ENCODE data around the gene KRTAP10-12. TPM values are rescaled to one million over a fixed set of nuclear protein-coding genes. Genes with fewer than 3 reads are reported as not detected.

Gene KRTAP10-12
- polyA plus RNA-seq, 1 of the 3 experiments (the other 2 are of a cell fraction), result not detected

DNA sequence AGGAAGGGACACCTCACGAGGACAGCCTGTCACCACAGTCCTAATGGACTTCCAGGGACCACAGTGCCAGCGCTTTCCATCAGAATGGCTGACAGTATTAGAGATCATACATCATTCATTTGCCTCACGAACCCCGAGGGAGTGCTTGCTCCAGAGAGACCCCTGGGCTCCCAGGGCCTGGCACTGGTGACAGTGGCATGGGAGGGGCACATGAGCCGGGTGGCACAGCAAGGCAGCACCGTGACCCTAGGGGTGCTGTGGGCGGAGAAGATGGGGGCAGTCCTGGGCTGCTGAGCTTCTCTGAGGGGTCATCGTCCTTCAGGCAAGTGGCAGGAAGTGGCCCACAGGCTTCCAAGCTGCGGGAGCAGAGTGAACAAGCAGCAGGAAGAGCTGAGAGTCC is 30.8 kb downstream of the KRTAP10-12 start:
- no peaks in the 10 kb centered on the region for H3K4me1 ChIP-seq (ENCODE audit: control insufficient read depth in 1 of 2, insufficient read depth in 2 of 2, low read depth in 1 of 2, low read length in 1 of 2)
- H3K36me3 ChIP-seq (replicated peaks in 1 of 2; ENCODE audit: control insufficient read depth in 1 of 2, insufficient read depth in 2 of 2, low read length in 1 of 2), result no peaks in the 10 kb centered on the region
- no peak overlapping the region for H3K4me3 ChIP-seq (ENCODE audit: low read depth in 2 of 2, low read length in 1 of 2)
- H4K20me1 ChIP-seq (ENCODE audit: insufficient read depth), result no peaks in the 10 kb centered on the region
- ChIA-PET CTCF (interaction anchor here (1.1 kb wide), 1 partner anchor 15 kb away, joined by 5 read pairs; no protein-coding TSS in a partner anchor), POLR2A (no interaction called here)
- TF ChIP-seq, protein P1, sequence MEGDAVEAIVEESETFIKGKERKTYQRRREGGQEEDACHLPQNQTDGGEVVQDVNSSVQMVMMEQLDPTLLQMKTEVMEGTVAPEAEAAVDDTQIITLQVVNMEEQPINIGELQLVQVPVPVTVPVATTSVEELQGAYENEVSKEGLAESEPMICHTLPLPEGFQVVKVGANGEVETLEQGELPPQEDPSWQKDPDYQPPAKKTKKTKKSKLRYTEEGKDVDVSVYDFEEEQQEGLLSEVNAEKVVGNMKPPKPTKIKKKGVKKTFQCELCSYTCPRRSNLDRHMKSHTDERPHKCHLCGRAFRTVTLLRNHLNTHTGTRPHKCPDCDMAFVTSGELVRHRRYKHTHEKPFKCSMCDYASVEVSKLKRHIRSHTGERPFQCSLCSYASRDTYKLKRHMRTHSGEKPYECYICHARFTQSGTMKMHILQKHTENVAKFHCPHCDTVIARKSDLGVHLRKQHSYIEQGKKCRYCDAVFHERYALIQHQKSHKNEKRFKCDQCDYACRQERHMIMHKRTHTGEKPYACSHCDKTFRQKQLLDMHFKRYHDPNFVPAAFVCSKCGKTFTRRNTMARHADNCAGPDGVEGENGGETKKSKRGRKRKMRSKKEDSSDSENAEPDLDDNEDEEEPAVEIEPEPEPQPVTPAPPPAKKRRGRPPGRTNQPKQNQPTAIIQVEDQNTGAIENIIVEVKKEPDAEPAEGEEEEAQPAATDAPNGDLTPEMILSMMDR (IDR thresholded peaks at IDR 0.05), result no peak
- TF ChIP-seq RCOR1 (IDR thresholded peaks at IDR 0.05; ENCODE audit: low read length), result no peak
- TF ChIP-seq NFIC (IDR thresholded peaks at IDR 0.05; ENCODE audit: borderline replicate concordance), result no peak
- DNase-seq, result no peak
- H3K27me3 ChIP-seq (ENCODE audit: insufficient read depth), result peaks cover 52% of the 10 kb centered on the region; the same call in 1 of the 2 replicates
- no peaks in the 10 kb centered on the region for H3K79me2 ChIP-seq (ENCODE audit: insufficient read depth)
- no peak overlapping the region for H3K9ac ChIP-seq
- H3K9me2 ChIP-seq, result no peaks in the 10 kb centered on the region
- no peaks in the 10 kb centered on the region for H3K9me3 ChIP-seq
- WGBS (ENCODE audit: low lambda C conversion rate), result 5% methylated on average over 9 of the region's 9 CpGs
- no peak overlapping the region for H3K4me2 ChIP-seq
- H2AFZ ChIP-seq (ENCODE audit: low read depth), result no peak overlapping the region
- H3F3A ChIP-seq (replicated peaks; ENCODE audit: insufficient read depth), result no peaks in the 10 kb centered on the region
- H3K27ac ChIP-seq (ENCODE audit: low read depth in 2 of 2, low read length in 1 of 2), result no peak overlapping the region

DNA sequence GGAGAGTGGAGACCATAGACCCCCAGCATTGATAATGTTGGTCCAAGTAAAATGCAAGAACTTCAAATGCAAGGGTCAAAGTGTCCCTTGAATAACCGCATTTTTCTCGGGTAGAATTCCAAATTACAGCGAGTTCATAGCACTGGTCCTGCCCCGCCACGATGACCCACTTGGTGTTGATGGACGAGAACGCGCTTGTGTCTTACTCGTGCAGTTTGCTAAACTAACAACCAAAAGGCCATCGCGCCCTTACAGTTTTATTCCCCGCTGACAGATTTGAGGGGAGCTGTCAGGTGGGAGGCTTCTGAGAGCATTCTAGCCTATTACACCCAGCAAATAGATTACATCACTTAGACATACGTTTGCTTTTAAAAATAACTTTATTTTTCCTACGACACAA is 31.7 kb downstream of the KRTAP10-12 start:
- Histone ChIP-seq H3K79me2 (ENCODE audit: insufficient read depth) (no peaks in the 10 kb centered on the region), H3K4me1 (ENCODE audit: control insufficient read depth in 1 of 2, insufficient read depth in 2 of 2, low read depth in 1 of 2, low read length in 1 of 2) (no peaks in the 10 kb centered on the region), H4K20me1 (ENCODE audit: insufficient read depth) (no peaks in the 10 kb centered on the region), H3K27ac (ENCODE audit: low read depth in 2 of 2, low read length in 1 of 2) (no peak overlapping the region), H3K36me3 (replicated peaks in 1 of 2; ENCODE audit: control insufficient read depth in 1 of 2, insufficient read depth in 2 of 2, low read length in 1 of 2) (no peaks in the 10 kb centered on the region), H3K9me3 (no peaks in the 10 kb centered on the region), H3K4me3 (ENCODE audit: low read depth in 2 of 2, low read length in 1 of 2) (no peak overlapping the region), H3F3A (replicated peaks; ENCODE audit: insufficient read depth) (no peaks in the 10 kb centered on the region), H3K9ac (no peak overlapping the region), H3K27me3 (ENCODE audit: insufficient read depth) (peaks cover 42% of the 10 kb centered on the region; the same call in 1 of the 2 replicates), H2AFZ (ENCODE audit: low read depth) (no peak overlapping the region), H3K9me2 (no peaks in the 10 kb centered on the region), H3K4me2 (no peak overlapping the region)
- DNase-seq, result no peak
- TF ChIP-seq, protein P2, sequence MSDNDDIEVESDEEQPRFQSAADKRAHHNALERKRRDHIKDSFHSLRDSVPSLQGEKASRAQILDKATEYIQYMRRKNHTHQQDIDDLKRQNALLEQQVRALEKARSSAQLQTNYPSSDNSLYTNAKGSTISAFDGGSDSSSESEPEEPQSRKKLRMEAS (IDR thresholded peaks at IDR 0.05; ENCODE audit: low read depth), result no peak
- TF ChIP-seq GABPA (IDR thresholded peaks at IDR 0.05; ENCODE audit: low read depth) (no peak), NRF1 (IDR thresholded peaks at IDR 0.05; ENCODE audit: low read depth, low read length) (no peak), TEAD4 (IDR thresholded peaks at IDR 0.05; ENCODE audit: borderline replicate concordance, insufficient read depth) (no peak), RXRA (IDR thresholded peaks at IDR 0.05; ENCODE audit: borderline replicate concordance, low read depth) (no peak), POLR2AphosphoS5 (IDR thresholded peaks at IDR 0.05; ENCODE audit: low read depth, low read length) (no peak), NFIC (IDR thresholded peaks at IDR 0.05; ENCODE audit: borderline replicate concordance) (no peak), EZH2phosphoT487 (IDR thresholded peaks at IDR 0.05; ENCODE audit: borderline replicate concordance, low read depth) (no peak), SIN3A (IDR thresholded peaks at IDR 0.05; ENCODE audit: borderline replicate concordance, low read depth, low read length) (no peak), FOXJ3 (CRISPR knock-in tag; IDR thresholded peaks at IDR 0.05) (no peak), TCF12 (IDR thresholded peaks at IDR 0.05) (no peak), FOXM1 (IDR thresholded peaks at IDR 0.05; ENCODE audit: low read depth) (no peak), YY1 (IDR thresholded peaks at IDR 0.05; ENCODE audit: low read depth) (no peak), RAD21 (IDR thresholded peaks at IDR 0.05; ENCODE audit: low read length) (no peak), SMC3 (IDR thresholded peaks at IDR 0.05; ENCODE audit: low read depth, low read length) (no peak)
- TF ChIP-seq, protein P3, sequence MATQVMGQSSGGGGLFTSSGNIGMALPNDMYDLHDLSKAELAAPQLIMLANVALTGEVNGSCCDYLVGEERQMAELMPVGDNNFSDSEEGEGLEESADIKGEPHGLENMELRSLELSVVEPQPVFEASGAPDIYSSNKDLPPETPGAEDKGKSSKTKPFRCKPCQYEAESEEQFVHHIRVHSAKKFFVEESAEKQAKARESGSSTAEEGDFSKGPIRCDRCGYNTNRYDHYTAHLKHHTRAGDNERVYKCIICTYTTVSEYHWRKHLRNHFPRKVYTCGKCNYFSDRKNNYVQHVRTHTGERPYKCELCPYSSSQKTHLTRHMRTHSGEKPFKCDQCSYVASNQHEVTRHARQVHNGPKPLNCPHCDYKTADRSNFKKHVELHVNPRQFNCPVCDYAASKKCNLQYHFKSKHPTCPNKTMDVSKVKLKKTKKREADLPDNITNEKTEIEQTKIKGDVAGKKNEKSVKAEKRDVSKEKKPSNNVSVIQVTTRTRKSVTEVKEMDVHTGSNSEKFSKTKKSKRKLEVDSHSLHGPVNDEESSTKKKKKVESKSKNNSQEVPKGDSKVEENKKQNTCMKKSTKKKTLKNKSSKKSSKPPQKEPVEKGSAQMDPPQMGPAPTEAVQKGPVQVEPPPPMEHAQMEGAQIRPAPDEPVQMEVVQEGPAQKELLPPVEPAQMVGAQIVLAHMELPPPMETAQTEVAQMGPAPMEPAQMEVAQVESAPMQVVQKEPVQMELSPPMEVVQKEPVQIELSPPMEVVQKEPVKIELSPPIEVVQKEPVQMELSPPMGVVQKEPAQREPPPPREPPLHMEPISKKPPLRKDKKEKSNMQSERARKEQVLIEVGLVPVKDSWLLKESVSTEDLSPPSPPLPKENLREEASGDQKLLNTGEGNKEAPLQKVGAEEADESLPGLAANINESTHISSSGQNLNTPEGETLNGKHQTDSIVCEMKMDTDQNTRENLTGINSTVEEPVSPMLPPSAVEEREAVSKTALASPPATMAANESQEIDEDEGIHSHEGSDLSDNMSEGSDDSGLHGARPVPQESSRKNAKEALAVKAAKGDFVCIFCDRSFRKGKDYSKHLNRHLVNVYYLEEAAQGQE (IDR thresholded peaks at IDR 0.05; ENCODE audit: low read depth, low read length), result no peak
- TF ChIP-seq, protein P4, sequence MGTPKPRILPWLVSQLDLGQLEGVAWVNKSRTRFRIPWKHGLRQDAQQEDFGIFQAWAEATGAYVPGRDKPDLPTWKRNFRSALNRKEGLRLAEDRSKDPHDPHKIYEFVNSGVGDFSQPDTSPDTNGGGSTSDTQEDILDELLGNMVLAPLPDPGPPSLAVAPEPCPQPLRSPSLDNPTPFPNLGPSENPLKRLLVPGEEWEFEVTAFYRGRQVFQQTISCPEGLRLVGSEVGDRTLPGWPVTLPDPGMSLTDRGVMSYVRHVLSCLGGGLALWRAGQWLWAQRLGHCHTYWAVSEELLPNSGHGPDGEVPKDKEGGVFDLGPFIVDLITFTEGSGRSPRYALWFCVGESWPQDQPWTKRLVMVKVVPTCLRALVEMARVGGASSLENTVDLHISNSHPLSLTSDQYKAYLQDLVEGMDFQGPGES (IDR thresholded peaks at IDR 0.05; ENCODE audit: low read depth, low read length), result no peak
- TF ChIP-seq, protein P5, sequence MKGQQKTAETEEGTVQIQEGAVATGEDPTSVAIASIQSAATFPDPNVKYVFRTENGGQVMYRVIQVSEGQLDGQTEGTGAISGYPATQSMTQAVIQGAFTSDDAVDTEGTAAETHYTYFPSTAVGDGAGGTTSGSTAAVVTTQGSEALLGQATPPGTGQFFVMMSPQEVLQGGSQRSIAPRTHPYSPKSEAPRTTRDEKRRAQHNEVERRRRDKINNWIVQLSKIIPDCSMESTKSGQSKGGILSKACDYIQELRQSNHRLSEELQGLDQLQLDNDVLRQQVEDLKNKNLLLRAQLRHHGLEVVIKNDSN (IDR thresholded peaks at IDR 0.05; ENCODE audit: borderline replicate concordance, low read depth), result no peak
- CTCF ChIA-PET, result no interaction called here
- POLR2A ChIA-PET, result no interaction called here
- 65% methylated on average over 14 of the region's 14 CpGs for WGBS (ENCODE audit: low lambda C conversion rate)

Measured in SK-N-SH (cell line).